ES-I3 (cell line): ENCODE results near the gene LCN2.

ENCODE experiments used
- H3K36me3 ChIP-seq: 2 replicates; pipeline ENCODE4 v1.6.1; 2013; ENCODE audit warnings: mild to moderate bottlenecking, low read length, control low read depth, moderate library complexity; ENCODE audit not compliant: insufficient read depth
- H3K4me1 ChIP-seq: 2 replicates; pipeline ENCODE4 v1.6.1; 2013; ENCODE audit warnings: mild to moderate bottlenecking, control low read depth, low read length; ENCODE audit not compliant: insufficient read depth
- H3K9ac ChIP-seq: 2 replicates; pipeline ENCODE4 v1.6.1; 2013; ENCODE audit warnings: low read depth, mild to moderate bottlenecking, low read length, moderate library complexity
- H3K9me3 ChIP-seq: 2 replicates; pipeline ENCODE4 v1.6.1; 2013; ENCODE audit warnings: mild to moderate bottlenecking, low read length, moderate library complexity; ENCODE audit not compliant: control insufficient read depth, insufficient read depth

The LCN2 gene

GRCh38 chr9:128120061-128120740 is 29.1 kb upstream of the LCN2 start:
- Histone ChIP-seq H3K4me1 (peaks cover 6% of the 10 kb centered on the region; the same call in 1 of the 2 replicates), H3K9me3 (no peaks in the 10 kb centered on the region), H3K9ac (no peak overlapping the region), H3K36me3 (peaks cover 3% of the 10 kb centered on the region; the same call in 1 of the 2 replicates)

GRCh38 chr9:128120741-128121465 is 28.4 kb upstream of the LCN2 start:
- Histone ChIP-seq H3K36me3 (peaks cover 3% of the 10 kb centered on the region; the same call in 1 of the 2 replicates), H3K9ac (no peak overlapping the region), H3K4me1 (peaks cover 7% of the 10 kb centered on the region), H3K9me3 (no peaks in the 10 kb centered on the region)

- peaks cover 11% of the 10 kb centered on the region for H3K4me1 ChIP-seq
- no peaks in the 10 kb centered on the region for H3K9me3 ChIP-seq
- H3K36me3 ChIP-seq = peaks cover 3% of the 10 kb centered on the region; the same call in 1 of the 2 replicates
- H3K9ac ChIP-seq = no peak overlapping the region
Observed at GRCh38 chr9:128121466-128121810, 27.8 kb upstream of the LCN2 start.

GRCh38 chr9:128121924-128122808 is 27.1 kb upstream of the LCN2 start:
- peaks cover 11% of the 10 kb centered on the region for H3K4me1 ChIP-seq
- peaks cover 3% of the 10 kb centered on the region; the same call in 1 of the 2 replicates for H3K36me3 ChIP-seq
- no peaks in the 10 kb centered on the region for H3K9me3 ChIP-seq
- no peak overlapping the region for H3K9ac ChIP-seq

- Histone ChIP-seq H3K9ac (no peak overlapping the region), H3K36me3 (peaks cover 3% of the 10 kb centered on the region; the same call in 1 of the 2 replicates), H3K9me3 (no peaks in the 10 kb centered on the region)
Observed at GRCh38 chr9:128122809-128123175, 26.5 kb upstream of the LCN2 start.

GRCh38 chr9:128123451-128124080 is 25.7 kb upstream of the LCN2 start:
- Histone ChIP-seq H3K9me3 (no peaks in the 10 kb centered on the region), H3K9ac (no peak overlapping the region), H3K4me1 (peaks cover 6% of the 10 kb centered on the region), H3K36me3 (peaks cover 3% of the 10 kb centered on the region; the same call in 1 of the 2 replicates)

More at GRCh38 chr9:128122809-128123175, 26.5 kb upstream of the LCN2 start:
- peaks cover 11% of the 10 kb centered on the region for H3K4me1 ChIP-seq

GRCh38 chr9:128124451-128124850 is 24.8 kb upstream of the LCN2 start:
- Histone ChIP-seq H3K4me1 (peaks cover 6% of the 10 kb centered on the region), H3K9ac (no peak overlapping the region), H3K9me3 (no peaks in the 10 kb centered on the region; the same call in 1 of the 2 replicates), H3K36me3 (peaks cover 3% of the 10 kb centered on the region; the same call in 1 of the 2 replicates)

GRCh38 chr9:128124873-128125579 is 24.2 kb upstream of the LCN2 start:
- H3K4me1 ChIP-seq = peaks cover 6% of the 10 kb centered on the region
- peaks cover 3% of the 10 kb centered on the region; the same call in 1 of the 2 replicates for H3K36me3 ChIP-seq
- H3K9ac ChIP-seq = no peak overlapping the region
- H3K9me3 ChIP-seq = no peaks in the 10 kb centered on the region; the same call in 1 of the 2 replicates

- Histone ChIP-seq H3K36me3 (peaks cover 3% of the 10 kb centered on the region; the same call in 1 of the 2 replicates), H3K9me3 (no peaks in the 10 kb centered on the region; the same call in 1 of the 2 replicates), H3K4me1 (peaks cover 6% of the 10 kb centered on the region), H3K9ac (no peak overlapping the region)
Observed at GRCh38 chr9:128125580-128126354, 23.5 kb upstream of the LCN2 start.

- H3K36me3 ChIP-seq = peaks cover 3% of the 10 kb centered on the region; the same call in 1 of the 2 replicates
Observed at GRCh38 chr9:128127568-128127989, 21.7 kb upstream of the LCN2 start, which contains the start of gene PTGES2. TSS of gene PTGES2 (minus strand) at chr9:128127729. CDS start at chr9:128127717, 12 bp downstream.

GRCh38 chr9:128127990-128128835 is 21.0 kb upstream of the LCN2 start:
- peaks cover 6% of the 10 kb centered on the region for H3K4me1 ChIP-seq
- peak overlapping the region; percentile 92 for H3K9ac ChIP-seq
- H3K9me3 ChIP-seq = no peaks in the 10 kb centered on the region; the same call in 1 of the 2 replicates
- H3K36me3 ChIP-seq = peaks cover 3% of the 10 kb centered on the region; the same call in 1 of the 2 replicates

More at GRCh38 chr9:128127568-128127989, 21.7 kb upstream of the LCN2 start, which contains the start of gene PTGES2:
- Histone ChIP-seq H3K9me3 (no peaks in the 10 kb centered on the region; the same call in 1 of the 2 replicates), H3K4me1 (peaks cover 6% of the 10 kb centered on the region), H3K9ac (peak within 1 kb of the TSS; percentile 92)
